OCI-LY1 (cell line): Measurements from ENCODE around the gene C11orf98.

ENCODE experiments used
- EZH2 ChIP-seq: fragments of 200-600 bp; sonication (generic), shearing (Covaris generic); IDR thresholded peaks from 2 replicates; pipeline ENCODE4 v1.8.0; 2017; ENCODE audit warnings: borderline replicate concordance, mixed run types, mild to moderate bottlenecking, antibody characterized with exemption, low read length, moderate library complexity, mixed read lengths
- TF ChIP-seq, protein P1 (sequence below): fragments of 200-600 bp; sonication (generic), shearing (Covaris generic); IDR thresholded peaks from 2 replicates; pipeline ENCODE4 v1.5.1; 2017; ENCODE audit warnings: mild to moderate bottlenecking, antibody characterized with exemption, low read length, moderate library complexity, mixed read lengths

DNA sequence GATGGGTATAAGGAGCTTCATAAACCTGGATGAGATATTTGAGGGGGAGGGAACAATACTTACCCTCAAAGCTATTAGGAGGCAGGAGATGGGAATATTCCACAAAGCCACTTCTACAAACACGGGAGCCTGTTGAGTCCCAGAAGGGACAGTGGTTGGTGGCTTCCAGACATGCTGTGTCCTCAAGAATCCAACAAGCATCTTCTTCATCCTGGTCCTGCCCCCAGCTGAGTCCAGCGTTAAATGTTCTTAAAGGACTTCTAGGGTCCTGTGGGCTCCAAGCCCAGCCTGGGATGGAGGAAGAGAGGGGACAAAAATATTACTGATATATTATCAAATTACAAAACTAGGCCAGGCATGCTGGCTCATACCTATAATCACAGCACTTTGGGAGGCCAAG, 2.5 kb upstream of the C11orf98 start:
- no peak for TF ChIP-seq EZH2
- TF ChIP-seq, protein P1, sequence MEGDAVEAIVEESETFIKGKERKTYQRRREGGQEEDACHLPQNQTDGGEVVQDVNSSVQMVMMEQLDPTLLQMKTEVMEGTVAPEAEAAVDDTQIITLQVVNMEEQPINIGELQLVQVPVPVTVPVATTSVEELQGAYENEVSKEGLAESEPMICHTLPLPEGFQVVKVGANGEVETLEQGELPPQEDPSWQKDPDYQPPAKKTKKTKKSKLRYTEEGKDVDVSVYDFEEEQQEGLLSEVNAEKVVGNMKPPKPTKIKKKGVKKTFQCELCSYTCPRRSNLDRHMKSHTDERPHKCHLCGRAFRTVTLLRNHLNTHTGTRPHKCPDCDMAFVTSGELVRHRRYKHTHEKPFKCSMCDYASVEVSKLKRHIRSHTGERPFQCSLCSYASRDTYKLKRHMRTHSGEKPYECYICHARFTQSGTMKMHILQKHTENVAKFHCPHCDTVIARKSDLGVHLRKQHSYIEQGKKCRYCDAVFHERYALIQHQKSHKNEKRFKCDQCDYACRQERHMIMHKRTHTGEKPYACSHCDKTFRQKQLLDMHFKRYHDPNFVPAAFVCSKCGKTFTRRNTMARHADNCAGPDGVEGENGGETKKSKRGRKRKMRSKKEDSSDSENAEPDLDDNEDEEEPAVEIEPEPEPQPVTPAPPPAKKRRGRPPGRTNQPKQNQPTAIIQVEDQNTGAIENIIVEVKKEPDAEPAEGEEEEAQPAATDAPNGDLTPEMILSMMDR = no peak
